CMK (cell line): ENCODE results near the gene GNAI3.
A peak's percentile ranks its signal among the peaks of the same experiment; 100 is the strongest.

Source experiments
- DNase-seq: peaks from one replicate; pipeline ENCODE4 v3.0.0-alpha.2; 2010; ENCODE audit warnings: low read depth

GNAI3 gene

GRCh38 chr1:109598655-109599054, 50.2 kb downstream of the GNAI3 start:
- DNase-seq, result no peak

- no peak for DNase-seq
These were observed 54.8 kb downstream of the GNAI3 start for GRCh38 chr1:109603229-109603628.

GRCh38 chr1:109605381-109605780, 57.0 kb downstream of the GNAI3 start:
- DNase-seq, result no peak

GRCh38 chr1:109609881-109610280, 61.5 kb downstream of the GNAI3 start:
- no peak for DNase-seq

GRCh38 chr1:109610609-109611307, 62.3 kb downstream of the GNAI3 start:
- DNase-seq, result no peak

GRCh38 chr1:109611308-109611990, 63.0 kb downstream of the GNAI3 start:
- no peak for DNase-seq

GRCh38 chr1:109613361-109614147, 65.1 kb downstream of the GNAI3 start:
- DNase-seq, result no peak

- DNase-seq, result no peak
These were observed 67.5 kb downstream of the GNAI3 start for GRCh38 chr1:109615879-109616278.

GRCh38 chr1:109616391-109616790, 68.0 kb downstream of the GNAI3 start:
- DNase-seq, result no peak

GRCh38 chr1:109617291-109617801, 68.9 kb downstream of the GNAI3 start:
- no peak for DNase-seq

GRCh38 chr1:109618661-109619575, 70.5 kb downstream of the GNAI3 start:
- no peak for DNase-seq

GRCh38 chr1:109619576-109620400, 71.4 kb downstream of the GNAI3 start, which contains the start of the genes AMPD2 and GNAT2:
TSS of gene AMPD2 (plus strand) at chr1:109619837. CDS start at chr1:109621176, 1,339 bp downstream.
TSS of gene GNAT2 (minus strand) at chr1:109619616. CDS start at chr1:109612870, 6,746 bp downstream.
- DNase-seq, result peak; percentile 72

- no peak for DNase-seq
These were observed 72.0 kb downstream of the GNAI3 start for GRCh38 chr1:109620401-109620791.

- peak; percentile 98 for DNase-seq
These were observed 72.4 kb downstream of the GNAI3 start for GRCh38 chr1:109620841-109621286.

- DNase-seq, result no peak
These were observed 73.1 kb downstream of the GNAI3 start for GRCh38 chr1:109621379-109622136.

- DNase-seq, result no peak
These were observed 73.9 kb downstream of the GNAI3 start for GRCh38 chr1:109622137-109622892.

GRCh38 chr1:109622895-109623294, 74.5 kb downstream of the GNAI3 start:
- DNase-seq, result no peak

GRCh38 chr1:109623601-109624161, 75.3 kb downstream of the GNAI3 start:
- DNase-seq, result no peak
